NCI-H2227 (cell line): ENCODE data around the gene LGALS1.
"Not testable (repeated sequence)": the region's sequence is repeated elsewhere in the genome, so short reads cannot be mapped to it uniquely, and the experiment has no call there.

ENCODE experiments used
- DNase-seq: peaks from one replicate; lab custom pipeline; 2025; ENCODE audit not compliant: unreplicated experiment; lab: John Stamatoyannopoulos, UW

Gene LGALS1

GRCh38 chr22:37639070-37639760 is 36.2 kb upstream of the LGALS1 start, which contains the start of gene SH3BP1:
SH3BP1 (plus strand) TSS chr22:37639669; CDS start chr22:37639788, 119 bp downstream.
- peak; percentile 42 for DNase-seq

- no peak for DNase-seq
Measured at GRCh38 chr22:37639771-37640590, 35.5 kb upstream of the LGALS1 start.

- DNase-seq = no peak
Measured at GRCh38 chr22:37640591-37641560, 34.6 kb upstream of the LGALS1 start.

GRCh38 chr22:37641561-37641949 is 33.9 kb upstream of the LGALS1 start:
- DNase-seq = no peak

- peak; percentile 79 for DNase-seq
Measured at GRCh38 chr22:37643225-37643847, 32.1 kb upstream of the LGALS1 start.

GRCh38 chr22:37647317-37647716 is 28.1 kb upstream of the LGALS1 start:
- no peak for DNase-seq

GRCh38 chr22:37647928-37648327 is 27.5 kb upstream of the LGALS1 start:
- DNase-seq = no peak

- no peak for DNase-seq
Measured at GRCh38 chr22:37650463-37651136, 24.8 kb upstream of the LGALS1 start.

GRCh38 chr22:37654563-37655251 is 20.7 kb upstream of the LGALS1 start:
- no peak for DNase-seq

- no peak for DNase-seq
Measured at GRCh38 chr22:37655252-37655563, 20.2 kb upstream of the LGALS1 start.

GRCh38 chr22:37656583-37656982 is 18.9 kb upstream of the LGALS1 start:
- not testable (repeated sequence) for DNase-seq

GRCh38 chr22:37657590-37658132 is 17.8 kb upstream of the LGALS1 start:
- no peak for DNase-seq

- DNase-seq = peak; percentile 98
Measured at GRCh38 chr22:37658133-37659065, 17.0 kb upstream of the LGALS1 start, which contains the start of gene PDXP. PDXP (plus strand) TSS chr22:37658723; CDS start chr22:37658783, 60 bp downstream.

GRCh38 chr22:37659066-37659896 is 16.2 kb upstream of the LGALS1 start:
- no peak for DNase-seq

GRCh38 chr22:37659897-37660708 is 15.3 kb upstream of the LGALS1 start:
- DNase-seq = no peak

- no peak for DNase-seq
Measured at GRCh38 chr22:37660709-37661045, 14.8 kb upstream of the LGALS1 start.
